Ectodermal cell (in vitro differentiated cells): ENCODE data around the gene ACER1.
"Not testable (repeated sequence)": the region's sequence is repeated elsewhere in the genome, so short reads cannot be mapped to it uniquely, and the experiment has no call there.

Experiments
- H3K27ac ChIP-seq: 2 replicates; pipeline ENCODE4 v1.7.0; 2013; ENCODE audit warnings: mild to moderate bottlenecking, low read depth, low read length; ENCODE audit not compliant: insufficient read depth, poor library complexity, severe bottlenecking
- H3K27me3 ChIP-seq: 2 replicates; pipeline ENCODE4 v1.7.0; 2013; ENCODE audit warnings: mild to moderate bottlenecking, low read length; ENCODE audit not compliant: insufficient read depth, control insufficient read depth, poor library complexity, severe bottlenecking
- H3K36me3 ChIP-seq: one replicate; pipeline ENCODE4 v1.7.0; 2013; ENCODE audit warnings: low read length; ENCODE audit not compliant: control insufficient read depth, insufficient read depth
- H3K4me1 ChIP-seq: one replicate; pipeline ENCODE4 v1.7.0; 2013; ENCODE audit warnings: low read length; ENCODE audit not compliant: control insufficient read depth, insufficient read depth
- H3K4me3 ChIP-seq: 2 replicates; pipeline ENCODE4 v1.7.0; 2013; ENCODE audit warnings: low read depth, low read length, control low read depth; ENCODE audit not compliant: insufficient read depth
- H3K9me3 ChIP-seq: 2 replicates; pipeline ENCODE4 v1.7.0; 2013; ENCODE audit warnings: mild to moderate bottlenecking, low read length, moderate library complexity; ENCODE audit not compliant: control insufficient read depth
- WGBS, 2 experiments: methylation state at CpG; one replicate each; pipeline ENCODE4 v1.1.7; 2013; ENCODE audit warnings: missing lambda C conversion rate in 2 of 2; 5-methylcytosine and 5-hydroxymethylcytosine counted together

Gene ACER1

GRCh38 chr19:6358003-6358402 is 24.6 kb upstream of the ACER1 start:
- Histone ChIP-seq H3K27ac (no peak overlapping the region), H3K27me3 (no peaks in the 10 kb centered on the region), H3K4me3 (no peak overlapping the region), H3K4me1 (peaks cover 14% of the 10 kb centered on the region), H3K9me3 (no peaks in the 10 kb centered on the region), H3K36me3 (no peaks in the 10 kb centered on the region)
- WGBS, 2 experiments, result 65 to 69% methylated on average over 9 of the region's 9 CpGs

- WGBS, 2 experiments, result 92 to 94% methylated on average over 14 of the region's 14 CpGs
- Histone ChIP-seq H3K4me3 (no peak overlapping the region), H3K27me3 (no peaks in the 10 kb centered on the region), H3K4me1 (peaks cover 8% of the 10 kb centered on the region), H3K27ac (no peak overlapping the region), H3K9me3 (no peaks in the 10 kb centered on the region), H3K36me3 (no peaks in the 10 kb centered on the region)
These were observed 23.8 kb upstream of the ACER1 start for GRCh38 chr19:6357174-6357573.

- 95 to 96% methylated on average over 36 to 44 of the region's 46 CpGs for WGBS, 2 experiments
- H3K4me1 ChIP-seq, H3K4me3 ChIP-seq, H3K36me3 ChIP-seq, H3K9me3 ChIP-seq, H3K27ac ChIP-seq, H3K27me3 ChIP-seq: not testable (repeated sequence)
These were observed 22.1 kb upstream of the ACER1 start for GRCh38 chr19:6355321-6356040.

GRCh38 chr19:6354098-6354674 is 20.8 kb upstream of the ACER1 start:
- Histone ChIP-seq H3K27ac (no peak overlapping the region), H3K36me3 (no peaks in the 10 kb centered on the region), H3K4me3 (no peak overlapping the region), H3K27me3 (no peaks in the 10 kb centered on the region), H3K4me1 (peaks cover 6% of the 10 kb centered on the region), H3K9me3 (no peaks in the 10 kb centered on the region)
- WGBS, 2 experiments, result 60 to 71% methylated on average over 3 to 4 of the region's 4 CpGs

- no peaks in the 10 kb centered on the region for H3K27me3 ChIP-seq
- no peaks in the 10 kb centered on the region for H3K9me3 ChIP-seq
- 88 to 95% methylated on average over 2 of the region's 2 CpGs for WGBS, 2 experiments
- no peak overlapping the region for H3K4me3 ChIP-seq
- no peak overlapping the region for H3K27ac ChIP-seq
- H3K4me1 ChIP-seq, result no peaks in the 10 kb centered on the region
- no peaks in the 10 kb centered on the region for H3K36me3 ChIP-seq
These were observed 19.2 kb upstream of the ACER1 start for GRCh38 chr19:6352381-6353165.

GRCh38 chr19:6350688-6351087 is 17.3 kb upstream of the ACER1 start:
- Histone ChIP-seq H3K36me3 (no peaks in the 10 kb centered on the region), H3K4me1 (no peaks in the 10 kb centered on the region), H3K27ac (no peak overlapping the region), H3K27me3 (no peaks in the 10 kb centered on the region), H3K9me3 (no peaks in the 10 kb centered on the region), H3K4me3 (no peak overlapping the region)
- 91 to 93% methylated on average over 2 of the region's 2 CpGs for WGBS, 2 experiments

- H3K27ac ChIP-seq, H3K4me1 ChIP-seq, H3K9me3 ChIP-seq, H3K27me3 ChIP-seq, H3K36me3 ChIP-seq, H3K4me3 ChIP-seq: not testable (repeated sequence)
- 76 to 82% methylated on average over 2 of the region's 2 CpGs for WGBS, 2 experiments
These were observed 15.9 kb upstream of the ACER1 start for GRCh38 chr19:6349271-6349670.

GRCh38 chr19:6343462-6343861 is 10.1 kb upstream of the ACER1 start:
- Histone ChIP-seq H3K9me3 (no peaks in the 10 kb centered on the region), H3K4me3 (no peak overlapping the region), H3K27ac (no peak overlapping the region), H3K4me1 (no peaks in the 10 kb centered on the region), H3K27me3 (no peaks in the 10 kb centered on the region), H3K36me3 (no peaks in the 10 kb centered on the region)
- 74 to 83% methylated on average over 1 of the region's 1 CpG for WGBS, 2 experiments

GRCh38 chr19:6340493-6341201 is 7.2 kb upstream of the ACER1 start:
- H3K4me1 ChIP-seq, result no peaks in the 10 kb centered on the region
- H3K36me3 ChIP-seq, result no peaks in the 10 kb centered on the region
- no peaks in the 10 kb centered on the region for H3K9me3 ChIP-seq
- H3K27ac ChIP-seq, result no peak overlapping the region
- 71% methylated on average over 14 of the region's 14 CpGs for WGBS, 2 experiments
- H3K27me3 ChIP-seq, result no peaks in the 10 kb centered on the region
- no peak overlapping the region for H3K4me3 ChIP-seq
